A673 (cell line): Measurements from ENCODE around the gene OGFOD2. TPM values are rescaled to one million over a fixed set of nuclear protein-coding genes. Genes with fewer than 3 reads are reported as not detected.

Experiments used
- BruUV-seq: library from RNA; stranded (reverse); fragments of 400-500 nt; replicated peaks from 2 replicates; lab custom pipeline; 2021; lab: Mats Ljungman, UMichigan
- CTCF ChIA-PET: fragments of 300-600 bp; sonication (Branson Sonifier 250); formaldehyde crosslinking; loops from one replicate; lab custom pipeline; 2022; ENCODE audit warnings: antibody characterized with exemption; lab: Charles Lee
- POLR2A ChIA-PET: fragments of 300-600 bp; sonication (Branson Sonifier 250); formaldehyde crosslinking; loops from one replicate; lab custom pipeline; 2022; ENCODE audit warnings: antibody characterized with exemption; ENCODE audit not compliant: low non-redundant PET; lab: Charles Lee
- DNase-seq: peaks from one replicate; pipeline ENCODE4 v3.0.0-alpha.2; 2015; ENCODE audit warnings: low spot score
- H3K27ac ChIP-seq: fragments of 200-600 bp; sonication (generic); 2 replicates; pipeline ENCODE4 v1.5.1; 2016; ENCODE audit warnings: mixed run types, low read depth, mild to moderate bottlenecking, mixed read lengths, antibody characterized with exemption, low read length; ENCODE audit not compliant: poor library complexity, severe bottlenecking
- H3K27me3 ChIP-seq: fragments of 200-600 bp; sonication (generic); replicated peaks from 2 replicates; pipeline ENCODE4 v1.6.1; 2017; ENCODE audit warnings: mixed run types, low read depth, mild to moderate bottlenecking, mixed read lengths, antibody characterized with exemption, low read length; ENCODE audit not compliant: insufficient read depth, poor library complexity
- H3K36me3 ChIP-seq: fragments of 200-600 bp; sonication (generic); 2 replicates; pipeline ENCODE4 v1.6.1; 2016; ENCODE audit warnings: mixed run types, mild to moderate bottlenecking, mixed read lengths, antibody characterized with exemption, low read length; ENCODE audit not compliant: insufficient read depth, poor library complexity, severe bottlenecking
- H3K4me1 ChIP-seq: fragments of 200-600 bp; sonication (generic); 2 replicates; pipeline ENCODE4 v1.6.1; 2017; ENCODE audit warnings: mixed run types, mild to moderate bottlenecking, mixed read lengths, antibody characterized with exemption, low read length; ENCODE audit not compliant: insufficient read depth, poor library complexity, severe bottlenecking
- H3K4me3 ChIP-seq: fragments of 200-600 bp; sonication (generic); 2 replicates; pipeline ENCODE4 v1.5.1; 2016; ENCODE audit warnings: low read depth, mixed run types, mild to moderate bottlenecking, mixed read lengths, low read length; ENCODE audit not compliant: poor library complexity, severe bottlenecking
- H3K9me3 ChIP-seq: fragments of 200-600 bp; sonication (generic); 2 replicates; pipeline ENCODE4 v1.6.1; 2016; ENCODE audit warnings: mixed run types, low read depth, mild to moderate bottlenecking, mixed read lengths, antibody characterized with exemption, low read length; ENCODE audit not compliant: poor library complexity, severe bottlenecking
- EZH2 ChIP-seq: fragments of 200-600 bp; sonication (generic); IDR thresholded peaks from 2 replicates; pipeline ENCODE4 v1.6.1; 2017; ENCODE audit warnings: borderline replicate concordance, low read depth, mild to moderate bottlenecking, mixed read lengths, antibody characterized with exemption, low read length; ENCODE audit not compliant: poor library complexity, severe bottlenecking
- intact Hi-C: fragments of 100-400 bp; cut with micrococcal nuclease; formaldehyde crosslinking; loops from one replicate; pipeline ENCODE4 v1.10.0; 2022; ENCODE audit not compliant: unreplicated experiment
- total RNA-seq: library from RNA; stranded (reverse); gene quantifications from 2 replicates; pipeline ENCODE4 v1.2.3, GENCODE V29; 2021
- TF ChIP-seq, protein P1 (sequence below): fragments of 300-800, 200-600 bp; sonication (generic); conservative IDR thresholded peaks from 2 replicates; pipeline ENCODE4 v1.5.1; 2017; ENCODE audit warnings: low read depth, mild to moderate bottlenecking, antibody characterized with exemption, low read length, moderate library complexity, mixed read lengths

OGFOD2 gene
- total RNA-seq, 1 experiment from 2014 or later = 18.2 TPM

DNA sequence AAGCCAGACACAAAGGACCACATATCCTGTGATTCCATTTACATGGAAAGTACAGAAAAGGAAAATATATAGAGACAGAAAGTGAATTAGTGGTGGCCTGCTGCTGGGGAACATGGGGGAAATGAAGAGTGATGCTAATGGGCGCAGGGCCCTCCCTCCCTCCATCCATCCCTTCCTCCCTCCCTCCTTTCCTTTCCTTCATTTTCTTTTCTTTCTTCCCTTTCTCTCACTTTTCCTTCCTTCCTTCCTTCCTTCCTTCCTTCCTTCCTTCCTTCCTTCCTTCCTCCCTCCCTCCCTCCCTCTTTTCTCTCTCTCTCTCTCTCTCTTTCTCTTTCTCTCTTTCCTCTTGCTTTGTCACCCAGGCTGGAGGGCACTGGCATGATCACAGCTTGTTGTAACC, 42.7 kb downstream of the OGFOD2 start:
- no peak for DNase-seq
- Histone ChIP-seq H3K4me1 (no peaks in the 10 kb centered on the region), H3K9me3 (no peaks in the 10 kb centered on the region), H3K4me3 (no peak overlapping the region), H3K27me3 (no peaks in the 10 kb centered on the region), H3K36me3 (no peaks in the 10 kb centered on the region), H3K27ac (no peak overlapping the region)
- TF ChIP-seq, protein P1, sequence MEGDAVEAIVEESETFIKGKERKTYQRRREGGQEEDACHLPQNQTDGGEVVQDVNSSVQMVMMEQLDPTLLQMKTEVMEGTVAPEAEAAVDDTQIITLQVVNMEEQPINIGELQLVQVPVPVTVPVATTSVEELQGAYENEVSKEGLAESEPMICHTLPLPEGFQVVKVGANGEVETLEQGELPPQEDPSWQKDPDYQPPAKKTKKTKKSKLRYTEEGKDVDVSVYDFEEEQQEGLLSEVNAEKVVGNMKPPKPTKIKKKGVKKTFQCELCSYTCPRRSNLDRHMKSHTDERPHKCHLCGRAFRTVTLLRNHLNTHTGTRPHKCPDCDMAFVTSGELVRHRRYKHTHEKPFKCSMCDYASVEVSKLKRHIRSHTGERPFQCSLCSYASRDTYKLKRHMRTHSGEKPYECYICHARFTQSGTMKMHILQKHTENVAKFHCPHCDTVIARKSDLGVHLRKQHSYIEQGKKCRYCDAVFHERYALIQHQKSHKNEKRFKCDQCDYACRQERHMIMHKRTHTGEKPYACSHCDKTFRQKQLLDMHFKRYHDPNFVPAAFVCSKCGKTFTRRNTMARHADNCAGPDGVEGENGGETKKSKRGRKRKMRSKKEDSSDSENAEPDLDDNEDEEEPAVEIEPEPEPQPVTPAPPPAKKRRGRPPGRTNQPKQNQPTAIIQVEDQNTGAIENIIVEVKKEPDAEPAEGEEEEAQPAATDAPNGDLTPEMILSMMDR = no peak
- TF ChIP-seq EZH2 = no peak
- ChIA-PET POLR2A (no interaction called here), CTCF (no interaction called here)
- intact Hi-C loops = no loop called here
- no TSS peak for BruUV-seq

DNA sequence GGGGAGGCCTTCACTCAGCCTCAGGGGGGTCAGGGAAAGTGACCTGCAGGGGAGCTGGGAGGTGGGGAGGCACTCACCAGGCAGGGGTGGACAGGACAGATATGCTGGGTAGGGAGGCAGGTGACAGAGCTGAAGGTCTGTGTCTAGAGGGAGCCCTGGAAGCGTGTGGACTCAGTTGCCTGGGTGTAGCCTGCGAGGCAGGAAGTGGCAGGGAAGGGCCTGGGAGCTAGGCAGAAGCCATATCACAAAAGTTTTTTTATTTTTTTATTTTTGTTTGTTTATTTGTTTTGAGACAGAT, 44.7 kb downstream of the OGFOD2 start:
- POLR2A ChIA-PET = no interaction called here

DNA sequence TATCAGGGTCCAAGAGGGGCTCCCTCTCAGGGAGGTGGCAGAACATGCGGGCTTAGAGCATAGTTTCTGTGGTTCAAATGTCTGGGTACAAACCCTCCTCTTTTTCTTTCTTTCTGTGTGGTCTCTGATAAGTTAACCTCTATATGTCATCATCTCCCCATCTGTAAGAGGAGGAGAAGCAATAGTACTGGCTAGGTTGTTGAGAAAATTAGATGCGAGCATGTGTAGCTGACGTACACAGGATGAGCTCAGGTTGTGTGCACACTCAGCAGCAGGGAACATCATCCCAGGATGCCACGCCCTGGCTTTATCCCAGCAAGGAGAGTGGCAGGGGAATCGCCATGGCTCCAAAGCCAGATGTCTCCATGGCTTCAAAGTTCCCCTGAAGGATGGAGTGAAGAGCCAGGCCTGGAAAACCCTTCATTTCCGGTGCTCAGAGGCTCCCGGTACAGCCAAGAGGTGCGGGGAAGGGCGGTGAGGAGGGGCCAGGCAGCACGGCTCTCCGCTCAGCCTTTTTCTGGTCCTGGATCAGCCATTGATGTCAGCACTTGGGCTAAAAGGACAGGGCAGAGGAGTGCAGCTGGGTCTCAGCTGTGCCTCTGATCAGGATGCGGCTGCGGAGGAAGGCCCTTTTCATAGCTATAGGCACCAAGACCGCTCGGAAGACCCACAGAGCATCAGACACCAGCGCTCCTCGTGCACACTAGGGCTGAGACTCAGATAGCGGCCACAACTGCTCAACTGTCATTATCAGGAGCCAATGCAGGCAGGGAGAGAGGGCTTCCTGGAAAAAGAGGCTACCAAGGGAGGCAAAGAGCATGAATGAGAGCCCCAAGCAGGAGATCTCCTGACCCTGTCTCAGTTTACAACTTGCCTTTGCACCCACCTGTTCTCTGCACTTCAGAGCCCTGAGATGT, 46.9 kb downstream of the OGFOD2 start:
- Histone ChIP-seq H3K4me1 (no peaks in the 10 kb centered on the region), H3K9me3 (no peaks in the 10 kb centered on the region), H3K36me3 (no peaks in the 10 kb centered on the region), H3K27ac (no peak overlapping the region), H3K4me3 (no peak overlapping the region), H3K27me3 (no peaks in the 10 kb centered on the region)
- DNase-seq = no peak
- CTCF ChIA-PET = no interaction called here
- TF ChIP-seq, protein P1 = no peak
- TF ChIP-seq EZH2 = no peak
- BruUV-seq = no TSS peak
- POLR2A ChIA-PET = no interaction called here
- intact Hi-C loops = no loop called here

More for the DNA sequence above, 44.7 kb downstream of the OGFOD2 start:
- Histone ChIP-seq H3K4me1 (no peaks in the 10 kb centered on the region), H3K36me3 (no peaks in the 10 kb centered on the region), H3K9me3 (no peaks in the 10 kb centered on the region), H3K4me3 (no peak overlapping the region), H3K27ac (no peak overlapping the region), H3K27me3 (no peaks in the 10 kb centered on the region)
- BruUV-seq = no TSS peak
- TF ChIP-seq, protein P1 = no peak
- TF ChIP-seq EZH2 = no peak
- intact Hi-C loops = no loop called here
- no peak for DNase-seq
- CTCF ChIA-PET = no interaction called here
